K562 (cell line): ENCODE data around the gene POLR2L. TPM values are rescaled to one million over a fixed set of nuclear protein-coding genes. Genes with fewer than 3 reads are reported as not detected.

Experiments
- ATAC-seq: fragments of 200-7000 bp; cut with Tn5 transposase; 3 replicates; pipeline ENCODE4 v1.9.1; 2020; ENCODE audit warnings: moderate library complexity
- BruUV-seq: library from RNA; stranded (reverse); fragments of 400-500 nt; replicated peaks from 2 replicates; lab custom pipeline; 2021; lab: Mats Ljungman, UMichigan
- CTCF ChIA-PET: fragments of 300-600 bp; formaldehyde crosslinking; extraction: SDS; loops from one replicate; lab custom pipeline; 2021; ENCODE audit warnings: low intra/inter-chr PET ratio; lab: Yijun Ruan, JAX
- POLR2A ChIA-PET: fragments of 300-600, 350-650 bp; sonication (Branson Sonifier 250); formaldehyde crosslinking; extraction: SDS; loops from one replicate; lab custom pipeline; 2021; ENCODE audit warnings: antibody characterized with exemption, inconsistent platforms; lab: Yijun Ruan, JAX
- DNase-seq, 4 experiments: peaks; one replicate each; pipeline versions ENCODE4 v3.0.0 to v3.0.0-alpha.2; 2011 to 2018; ENCODE audit warnings: low spot score in 3 of 4, mixed read lengths in 3 of 4; ENCODE audit errors: extremely low read depth in 1 of 4
- FAIRE-seq: peaks from 2 replicates; lab custom pipeline; 2011; peaks lifted over from hg19 to GRCh38; lab: Jason Lieb, UNC
- H2AFZ ChIP-seq: 2 replicates; pipeline ENCODE4 v1.6.0; 2011; ENCODE audit warnings: low read depth, low read length, control low read depth, inconsistent platforms
- H3K27ac ChIP-seq: fragments of 200-600 bp; 3 replicates; pipeline ENCODE4 v1.8.0; 2011; ENCODE audit warnings: low read depth, mild to moderate bottlenecking, control low read depth, inconsistent platforms, low read length, moderate library complexity, mixed read lengths; ENCODE audit errors: extremely low read depth
- H3K27me3 ChIP-seq, 2 experiments: fragments of 300-600 bp in 1 of 2; 2 replicates in 1 of 2; 3 replicates in 1 of 2; pipeline versions ENCODE4 v1.6.0 to v1.8.0; 2011; ENCODE audit warnings: inconsistent platforms in 2 of 2, low read length in 2 of 2, mild to moderate bottlenecking in 1 of 2, mixed read lengths in 1 of 2, moderate library complexity in 1 of 2; ENCODE audit not compliant: control insufficient read depth in 2 of 2, insufficient read depth in 2 of 2
- H3K36me3 ChIP-seq: fragments of 300-600 bp; 3 replicates; pipeline ENCODE4 v1.8.0; 2011; ENCODE audit warnings: mild to moderate bottlenecking, low read length, inconsistent platforms; ENCODE audit not compliant: control insufficient read depth, insufficient read depth
- H3K4me1 ChIP-seq, 2 experiments: fragments of 200-600 bp in 1 of 2; replicated peaks in 1 of 2; 2 replicates in 1 of 2; 3 replicates in 1 of 2; pipeline versions ENCODE4 v1.5.1 to v1.8.0; 2011; ENCODE audit warnings: inconsistent platforms in 2 of 2, low read length in 2 of 2, mild to moderate bottlenecking in 1 of 2, mixed read lengths in 1 of 2, moderate library complexity in 1 of 2; ENCODE audit not compliant: control insufficient read depth in 2 of 2, insufficient read depth in 2 of 2
- H3K4me2 ChIP-seq: 2 replicates; pipeline ENCODE4 v1.6.1; 2011; ENCODE audit warnings: low read length, control low read depth, inconsistent platforms, mixed read lengths; ENCODE audit not compliant: insufficient read depth
- H3K4me3 ChIP-seq: fragments of 200-600 bp; sonication (generic), shearing (Covaris generic); 2 replicates; pipeline ENCODE4 v1.5.1; 2016; ENCODE audit warnings: control low read depth, inconsistent platforms
- H3K79me2 ChIP-seq: fragments of 200-600 bp; 3 replicates; pipeline ENCODE4 v1.8.0; 2011; ENCODE audit warnings: low read length, inconsistent platforms; ENCODE audit not compliant: control insufficient read depth, insufficient read depth
- H3K9ac ChIP-seq, 2 experiments: 2 replicates each; pipeline versions ENCODE4 v1.6.0 to v1.6.1; 2011; ENCODE audit warnings: low read depth in 2 of 2, low read length in 2 of 2, control low read depth in 1 of 2, inconsistent platforms in 1 of 2, mild to moderate bottlenecking in 1 of 2, mixed read lengths in 1 of 2; ENCODE audit not compliant: insufficient read depth in 1 of 2
- H3K9me1 ChIP-seq: one replicate; pipeline ENCODE4 v1.6.0; 2011; ENCODE audit warnings: inconsistent platforms, mild to moderate bottlenecking, low read length, moderate library complexity; ENCODE audit not compliant: control insufficient read depth, insufficient read depth
- H3K9me3 ChIP-seq: replicated peaks from 2 replicates; pipeline ENCODE4 v1.5.1; 2011; ENCODE audit warnings: low read depth, low read length, inconsistent platforms; ENCODE audit not compliant: control insufficient read depth, insufficient read depth
- H4K20me1 ChIP-seq: replicated peaks from 2 replicates; pipeline ENCODE4 v1.6.1; 2011; ENCODE audit warnings: low read length, inconsistent platforms, mixed read lengths; ENCODE audit not compliant: control insufficient read depth, insufficient read depth
- CBFB ChIP-seq: sonication (generic); formaldehyde crosslinking; IDR thresholded peaks from 2 replicates; pipeline ENCODE4 v1.4.0; 2020; ENCODE audit warnings: mild to moderate bottlenecking, missing genetic modification reagents
- CBX8 ChIP-seq: fragments of 200-600 bp; sonication (generic); IDR thresholded peaks from 2 replicates; pipeline ENCODE4 v1.6.1; 2012; ENCODE audit warnings: borderline replicate concordance, mixed run types, low read depth, mild to moderate bottlenecking, moderate library complexity, mixed read lengths, low read length, control low read depth, inconsistent platforms; ENCODE audit not compliant: poor library complexity, severe bottlenecking; ENCODE audit errors: extremely low read depth
- HMGN3 ChIP-seq: IDR thresholded peaks from 2 replicates; pipeline ENCODE4 v1.6.1; 2011; ENCODE audit warnings: borderline replicate concordance, low read depth, mild to moderate bottlenecking, mixed read lengths, low read length; ENCODE audit not compliant: insufficient read length; ENCODE audit errors: extremely low read depth
- L3MBTL2 ChIP-seq: fragments of 450-650 bp; IDR thresholded peaks from 2 replicates; pipeline ENCODE4 v1.6.1; 2016; ENCODE audit warnings: mild to moderate bottlenecking, moderate library complexity
- RBM14 ChIP-seq: fragments of 200-400 bp; formaldehyde crosslinking; IDR thresholded peaks from 2 replicates; pipeline ENCODE4 v1.6.1; 2018; ENCODE audit warnings: low read depth, mild to moderate bottlenecking, low read length, moderate library complexity, borderline replicate concordance; ENCODE audit not compliant: insufficient read depth
- SETDB1 ChIP-seq: IDR thresholded peaks from one replicate; pipeline ENCODE4 v1.6.1; 2012; ENCODE audit warnings: low read length, control low read depth, inconsistent platforms
- TEAD2 ChIP-seq: fragments of 450-650 bp; IDR thresholded peaks from 2 replicates; pipeline ENCODE4 v1.6.1; 2016; ENCODE audit warnings: missing genetic modification characterization, control low read depth, missing compliant biosample characterization
- ZNF232 ChIP-seq: sonication (generic); formaldehyde crosslinking; IDR thresholded peaks from 2 replicates; pipeline ENCODE4 v1.8.0; 2022; ENCODE audit warnings: mild to moderate bottlenecking, missing genetic modification reagents
- ZNF282 ChIP-seq: sonication (generic); formaldehyde crosslinking; IDR thresholded peaks from 2 replicates; pipeline ENCODE4 v1.8.1; 2023; ENCODE audit warnings: missing genetic modification reagents
- ZNF324 ChIP-seq: fragments of 250-450 bp; sonication (Bioruptor Pico); IDR thresholded peaks from 2 replicates; pipeline ENCODE4 v1.4.0; 2020; ENCODE audit warnings: mild to moderate bottlenecking
- WGBS: fragments of 100-300 bp; shearing (Covaris generic); methylation state at CpG from one replicate; pipeline ENCODE4 v1.1.6; 2016; ENCODE audit warnings: low coverage, mixed read lengths; ENCODE audit not compliant: insufficient coverage; ENCODE audit errors: missing lambda C conversion rate; 5-methylcytosine and 5-hydroxymethylcytosine counted together
- in situ Hi-C: fragments of 300-500 bp; cut with MboI; formaldehyde crosslinking; loops from 4 replicates; pipeline ENCODE4 v1.15.0; 2018; ENCODE audit warnings: inconsistent platforms, mixed read lengths
- intact Hi-C: fragments of 100-400 bp; cut with micrococcal nuclease; formaldehyde crosslinking; loops from 2 replicates; pipeline ENCODE4 v1.14.2; 2022
- polyA plus RNA-seq, 8 experiments: library from polyadenylated mRNA; depleted of rRNA in 4 of 8; stranded (reverse) in 5 of 8; unstranded in 3 of 8; fragments of >200 nt; fragmentation: Nextera tagmentation in 2 of 8; fragmentation: Illumina TruSeq in 1 of 8; extraction: Ambion mirVana in 2 of 8; extraction: Trizol in 1 of 8; gene quantifications; 2 replicates each; pipeline versions ENCODE4 v1.2.1 to v1.2.3, GENCODE V29; 2011 to 2014; ENCODE audit warnings: inconsistent platforms in 1 of 8, missing spikeins in 1 of 8
- total RNA-seq, 7 experiments: library from RNA; depleted of rRNA in 6 of 7; stranded (reverse); fragments of >200 nt in 6 of 7; fragmentation: Illumina TruSeq in 2 of 7; extraction: Trizol in 2 of 7; gene quantifications; 2 replicates each; pipeline versions ENCODE4 v1.2.1 to v1.2.3, GENCODE V29; 2011 to 2021; ENCODE audit warnings: low replicate concordance in 1 of 7

The POLR2L gene
- total and polyA plus RNA-seq, 9 of the 15 experiments (the other 6 are each of a cell fraction or from before 2014, with no cell fraction given) = 38.3 to 688 (median 108) TPM

- intact Hi-C loops = no loop called here
- H3K79me2 ChIP-seq = no peaks in the 10 kb centered on the region
- ATAC-seq (no peak), FAIRE-seq (no peak), DNase-seq (no peak)
- ChIA-PET POLR2A (no interaction called here), CTCF (no interaction called here)
- 47% methylated on average over 3 of the region's 15 CpGs for WGBS
- no peak overlapping the region for H3K4me3 ChIP-seq
- peaks cover 6% of the 10 kb centered on the region for H4K20me1 ChIP-seq
- TF ChIP-seq ZNF324 (CRISPR knock-in tag) = no peak
- no peak for TF ChIP-seq L3MBTL2
- TF ChIP-seq ZNF232 (CRISPR knock-in tag) = no peak
- TF ChIP-seq TEAD2 (tag) = no peak
- TF ChIP-seq HMGN3 = no peak
- TF ChIP-seq RBM14 = no peak
- TF ChIP-seq ZNF282 (CRISPR knock-in tag) = no peak
- TF ChIP-seq SETDB1 = no peak
- TF ChIP-seq CBFB (CRISPR knock-in tag) = no peak
- TF ChIP-seq CBX8 = no peak
- H3K36me3 ChIP-seq = no peaks in the 10 kb centered on the region
- H3K9me1 ChIP-seq = no peaks in the 10 kb centered on the region
- H3K4me1 ChIP-seq = peaks cover 0 to 84% of the 10 kb centered on the region in 2 experiments; a peak in 2 of 5 replicates
- H3K27me3 ChIP-seq = no peaks in the 10 kb centered on the region
- in situ Hi-C loops = no loop called here
- no peak overlapping the region for H3K27ac ChIP-seq
- H3K9ac ChIP-seq = no peak overlapping the region
- no TSS peak for BruUV-seq
- no peak overlapping the region for H2AFZ ChIP-seq
- H3K9me3 ChIP-seq = no peaks in the 10 kb centered on the region
- no peak overlapping the region for H3K4me2 ChIP-seq
These were observed 10.4 kb upstream of the POLR2L start for GRCh38 chr11:852762-853161.
